Fibroblast of mammary gland (primary cell): ENCODE results near the gene NPPC.
"Not testable (repeated sequence)": the region's sequence is repeated elsewhere in the genome, so short reads cannot be mapped to it uniquely, and the experiment has no call there.

Experiments
- DNase-seq: peaks from one replicate; pipeline ENCODE4 v3.0.0-alpha.2; 2010; ENCODE audit warnings: low read depth
- H3K4me3 ChIP-seq: 2 replicates; pipeline ENCODE4 v1.5.1; 2011; ENCODE audit warnings: low read depth, mild to moderate bottlenecking, low read length, moderate library complexity; ENCODE audit not compliant: control insufficient read depth
- TF ChIP-seq, protein P1 (sequence below): conservative IDR thresholded peaks from 2 replicates; pipeline ENCODE4 v1.5.1; 2011; ENCODE audit warnings: low read depth, low read length, inconsistent platforms; ENCODE audit not compliant: control insufficient read depth, insufficient read depth

The NPPC gene

DNA sequence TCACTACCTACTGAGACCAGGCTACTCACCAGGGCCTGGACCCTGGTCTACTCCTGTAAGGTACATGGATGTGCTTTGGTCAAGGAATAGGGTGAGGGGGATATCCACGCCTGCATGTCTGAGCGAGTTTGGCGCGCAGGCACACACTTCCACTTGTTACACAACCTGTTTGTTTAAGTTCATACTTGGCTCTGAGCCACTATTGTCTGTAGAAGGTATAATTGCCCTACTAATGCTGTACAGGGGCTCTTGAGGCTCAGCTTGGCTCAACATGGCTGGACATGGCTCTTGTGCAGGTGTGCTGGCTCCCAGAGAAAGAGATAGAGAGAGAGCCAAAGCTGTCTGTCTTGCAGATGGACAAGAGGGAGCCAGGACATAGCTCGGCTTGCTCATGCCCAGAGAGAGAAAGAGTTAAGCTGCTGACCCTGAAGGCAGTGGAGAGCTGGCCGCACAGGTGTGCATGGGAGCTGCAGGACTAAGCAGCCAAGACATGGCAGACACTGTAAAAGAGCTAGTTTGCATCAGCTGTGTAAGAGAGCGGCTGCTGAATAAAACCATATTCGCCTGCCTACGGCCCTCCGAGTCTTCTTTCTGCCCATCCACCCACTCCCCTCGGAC lies 35.2 kb downstream of the NPPC start:
- DNase-seq: no peak
- H3K4me3 ChIP-seq: no peak overlapping the region
- TF ChIP-seq, protein P1, sequence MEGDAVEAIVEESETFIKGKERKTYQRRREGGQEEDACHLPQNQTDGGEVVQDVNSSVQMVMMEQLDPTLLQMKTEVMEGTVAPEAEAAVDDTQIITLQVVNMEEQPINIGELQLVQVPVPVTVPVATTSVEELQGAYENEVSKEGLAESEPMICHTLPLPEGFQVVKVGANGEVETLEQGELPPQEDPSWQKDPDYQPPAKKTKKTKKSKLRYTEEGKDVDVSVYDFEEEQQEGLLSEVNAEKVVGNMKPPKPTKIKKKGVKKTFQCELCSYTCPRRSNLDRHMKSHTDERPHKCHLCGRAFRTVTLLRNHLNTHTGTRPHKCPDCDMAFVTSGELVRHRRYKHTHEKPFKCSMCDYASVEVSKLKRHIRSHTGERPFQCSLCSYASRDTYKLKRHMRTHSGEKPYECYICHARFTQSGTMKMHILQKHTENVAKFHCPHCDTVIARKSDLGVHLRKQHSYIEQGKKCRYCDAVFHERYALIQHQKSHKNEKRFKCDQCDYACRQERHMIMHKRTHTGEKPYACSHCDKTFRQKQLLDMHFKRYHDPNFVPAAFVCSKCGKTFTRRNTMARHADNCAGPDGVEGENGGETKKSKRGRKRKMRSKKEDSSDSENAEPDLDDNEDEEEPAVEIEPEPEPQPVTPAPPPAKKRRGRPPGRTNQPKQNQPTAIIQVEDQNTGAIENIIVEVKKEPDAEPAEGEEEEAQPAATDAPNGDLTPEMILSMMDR: no peak

DNA sequence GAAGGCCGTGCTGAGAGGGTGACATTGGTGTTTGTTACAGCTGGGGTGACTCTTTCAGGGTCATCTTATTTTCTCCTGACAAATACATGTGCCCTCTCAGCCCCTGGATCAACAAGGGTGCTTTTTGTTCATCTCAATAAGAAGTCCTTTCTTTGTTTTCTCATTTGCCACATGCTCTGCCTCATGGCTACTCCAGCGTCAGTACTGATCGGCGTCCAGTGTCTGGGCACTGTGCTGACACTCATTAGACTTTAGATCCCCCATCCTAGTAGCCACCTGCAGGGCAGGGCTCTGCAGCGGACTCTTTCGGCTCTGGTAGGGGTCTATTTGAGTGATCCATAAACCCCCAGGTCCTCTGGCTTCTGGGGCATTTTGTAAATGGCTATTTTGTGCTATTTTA lies 38.4 kb downstream of the NPPC start:
- TF ChIP-seq, protein P1: no peak
- DNase-seq: no peak
- H3K4me3 ChIP-seq: no peak overlapping the region

DNA sequence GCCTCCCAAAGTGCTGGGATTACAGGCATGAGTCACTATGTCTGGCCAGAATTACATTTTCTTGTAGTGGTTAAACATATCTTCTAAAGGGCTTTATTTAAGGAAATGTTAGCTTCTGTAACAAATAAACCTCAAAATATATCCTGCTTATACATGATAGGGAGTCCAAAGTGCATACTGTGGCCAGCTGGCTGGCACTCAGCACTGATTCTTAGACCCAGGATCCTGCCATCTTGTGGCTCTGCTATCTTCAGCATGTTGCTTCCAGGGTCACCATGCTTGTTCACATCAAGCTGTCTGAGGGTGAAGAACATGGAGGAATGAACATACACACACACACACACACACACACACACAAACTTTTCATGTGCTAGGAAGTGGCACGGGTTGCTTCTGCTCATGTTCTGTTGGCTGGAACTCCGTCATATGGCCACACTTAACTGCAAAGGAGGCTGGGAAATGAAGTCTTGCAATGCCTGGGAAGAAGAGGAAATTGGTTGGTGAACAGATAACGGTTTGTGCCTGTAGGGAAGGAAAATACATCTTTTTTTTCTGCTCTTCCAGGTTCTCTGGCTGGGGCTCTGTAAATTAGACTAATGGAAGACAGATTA lies 40.0 kb downstream of the NPPC start:
- TF ChIP-seq, protein P1: no peak
- H3K4me3 ChIP-seq: no peak overlapping the region

DNA sequence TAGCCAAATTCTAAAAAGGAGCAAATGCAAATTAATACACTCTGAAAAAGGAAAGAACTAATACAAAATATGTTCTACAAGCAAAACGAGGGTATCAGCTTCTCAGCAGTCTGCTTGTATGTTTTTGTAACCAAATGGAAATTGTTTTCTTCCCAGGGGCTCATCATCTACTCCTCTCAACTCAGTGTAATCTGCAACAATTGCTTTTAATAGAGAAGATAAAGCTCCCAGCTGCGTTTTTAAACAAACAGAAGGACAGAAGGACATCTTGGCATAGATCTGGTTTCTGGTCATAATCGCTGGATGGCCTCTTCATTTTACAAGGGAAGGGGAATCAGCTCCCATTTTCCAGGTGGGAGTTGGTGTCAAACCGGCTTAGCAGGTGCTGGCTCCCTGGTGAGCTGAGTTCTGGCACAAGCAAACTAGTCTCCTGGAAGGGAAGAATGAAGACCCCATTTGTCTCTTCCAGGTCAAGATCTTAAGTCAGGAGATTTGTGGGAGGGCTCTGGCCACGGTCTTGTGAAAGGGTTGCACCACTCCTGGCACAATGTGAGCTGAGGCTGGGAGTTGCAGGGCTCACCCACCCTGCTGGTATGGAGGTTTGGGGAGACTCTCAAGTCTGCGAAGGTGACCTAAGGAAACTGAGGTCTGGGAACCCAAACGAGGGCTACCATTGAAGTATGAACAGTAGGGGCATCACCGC lies 41.6 kb downstream of the NPPC start:
- no peak for DNase-seq
- no peak overlapping the region for H3K4me3 ChIP-seq
- TF ChIP-seq, protein P1: no peak

More for the DNA sequence above, 40.0 kb downstream of the NPPC start:
- DNase-seq: no peak

DNA sequence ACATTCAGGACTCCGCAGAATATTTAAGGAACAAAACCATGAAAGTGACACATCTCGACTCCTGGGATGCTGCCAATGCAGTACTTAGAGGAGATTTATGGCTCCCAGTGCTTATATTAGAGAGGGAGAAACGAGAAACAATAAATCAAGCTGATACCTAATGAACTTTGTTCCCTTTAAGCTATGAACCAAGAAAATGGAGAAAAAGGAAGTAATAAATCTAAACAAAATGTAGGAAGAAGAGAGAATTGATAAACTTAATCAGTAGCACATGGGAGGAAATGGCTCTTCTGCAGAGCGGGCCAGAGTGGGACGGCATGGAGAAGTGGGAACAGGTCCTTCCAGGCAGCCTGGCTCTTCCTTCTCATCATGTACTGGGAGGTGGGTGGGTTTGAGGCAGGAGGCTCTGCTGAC lies 42.7 kb downstream of the NPPC start:
- TF ChIP-seq, protein P1: no peak
- no peak overlapping the region for H3K4me3 ChIP-seq

DNA sequence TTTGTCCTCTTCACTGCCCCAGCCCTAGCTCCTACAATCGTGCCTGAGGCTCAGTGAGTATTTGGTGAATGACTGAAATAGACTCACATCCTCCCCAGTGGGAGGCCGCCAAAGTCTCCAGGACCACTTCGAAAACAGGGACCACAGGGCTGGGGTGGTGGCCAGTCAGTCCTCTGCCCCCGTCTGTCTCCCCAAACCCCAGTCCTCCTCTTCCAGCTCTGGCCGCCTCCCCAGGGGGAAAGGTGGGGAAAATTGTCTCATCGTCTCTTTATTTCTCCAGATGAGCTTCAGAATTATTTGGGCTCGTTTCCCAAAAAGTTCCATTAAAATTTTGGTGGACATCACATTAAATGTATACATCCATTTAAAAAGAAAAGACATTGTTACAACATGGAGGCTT lies 43.5 kb downstream of the NPPC start:
- TF ChIP-seq, protein P1: no peak
- H3K4me3 ChIP-seq: no peak overlapping the region
- no peak for DNase-seq

More for the DNA sequence above, 42.7 kb downstream of the NPPC start:
- DNase-seq: peak; percentile 53

DNA sequence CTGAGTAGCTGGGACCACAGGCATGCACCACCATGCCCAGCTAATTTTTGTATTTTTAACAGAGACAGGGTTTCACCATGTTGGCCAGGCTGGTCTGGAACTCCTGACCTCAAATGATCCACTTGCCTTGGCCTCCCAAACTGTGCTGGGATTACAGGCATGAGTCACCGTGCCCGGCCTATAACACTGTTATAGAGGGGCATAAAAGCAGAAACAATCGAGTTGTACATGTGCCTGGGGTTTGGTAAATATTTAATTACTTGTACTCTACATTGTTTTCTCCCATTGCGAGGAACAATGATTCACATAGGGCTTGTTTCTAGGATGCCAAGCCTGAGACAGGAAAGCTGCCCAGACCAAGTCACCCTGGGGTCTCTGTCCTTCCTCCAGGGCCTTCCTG lies 45.8 kb downstream of the NPPC start:
- not testable (repeated sequence) for H3K4me3 ChIP-seq, DNase-seq
